ENCODE measurements around the gene MREG.
"Not testable (repeated sequence)": the region's sequence is repeated elsewhere in the genome, so short reads cannot be mapped to it uniquely, and the experiment has no call there.

The MREG gene

DNA sequence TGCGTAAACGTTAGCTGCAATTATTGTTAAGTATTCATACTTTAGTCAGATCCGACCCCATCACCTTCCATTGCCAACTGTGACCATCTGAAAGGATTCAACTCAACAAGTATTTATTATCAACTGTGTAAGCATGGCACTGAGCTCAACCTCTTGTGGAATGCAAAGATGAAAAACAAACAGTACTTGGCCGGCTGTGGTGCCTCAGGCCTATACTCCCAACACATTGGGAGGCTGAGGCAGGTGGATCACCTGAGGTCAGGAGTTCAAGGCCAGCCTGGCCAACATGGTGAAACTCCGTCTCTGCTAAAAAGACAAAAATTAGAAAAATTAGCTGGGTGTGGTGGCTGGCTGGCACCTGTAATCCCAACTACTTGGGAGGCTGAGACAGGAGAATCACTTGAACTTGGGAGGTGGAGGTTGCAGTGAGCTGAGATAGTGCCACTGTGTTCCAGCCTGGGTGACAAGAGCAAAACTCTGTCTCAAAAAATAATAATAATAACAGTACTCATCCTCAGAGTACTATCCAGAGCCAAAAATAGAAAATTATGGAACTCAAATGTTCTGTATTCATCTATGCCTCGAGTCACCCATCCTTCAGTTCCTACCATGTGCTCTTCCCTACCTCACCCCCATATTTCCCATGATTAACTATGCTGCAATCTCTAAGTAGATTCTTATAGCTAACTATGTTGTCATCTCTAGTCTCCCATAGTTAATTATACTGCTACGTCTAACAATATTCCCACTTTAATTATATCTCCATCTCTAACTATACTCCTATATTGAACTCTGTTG, 8.6 kb upstream of the MREG start:
- DNase-seq = no peak

- DNase-seq = no peak
Observed at GRCh38 chr2:216018709-216019108, 5.4 kb upstream of the MREG start.

DNA sequence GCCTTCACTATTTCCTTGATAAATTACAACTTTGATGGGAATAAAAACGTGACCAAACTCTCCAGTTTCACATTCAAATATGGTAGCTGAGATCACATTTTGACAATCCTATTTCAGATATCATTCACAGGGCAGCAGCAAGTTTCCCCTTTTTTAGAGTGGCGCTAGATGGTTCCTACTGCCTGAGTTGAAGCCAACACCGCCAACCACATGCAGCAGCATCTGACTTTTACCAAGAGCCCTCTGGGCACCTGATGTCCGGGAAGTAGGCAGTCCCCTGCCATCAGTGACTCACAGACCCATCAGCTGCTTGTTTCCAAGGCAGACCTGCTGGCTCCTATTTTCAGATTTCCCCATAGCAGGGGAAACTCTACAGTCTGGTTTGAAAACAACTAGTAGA, 4.0 kb upstream of the MREG start:
- no peak for DNase-seq

- DNase-seq = no peak
Observed at GRCh38 chr2:216016581-216016980, 3.2 kb upstream of the MREG start.

- DNase-seq = no peak
Observed at GRCh38 chr2:216015722-216016464, 2.5 kb upstream of the MREG start.

DNA sequence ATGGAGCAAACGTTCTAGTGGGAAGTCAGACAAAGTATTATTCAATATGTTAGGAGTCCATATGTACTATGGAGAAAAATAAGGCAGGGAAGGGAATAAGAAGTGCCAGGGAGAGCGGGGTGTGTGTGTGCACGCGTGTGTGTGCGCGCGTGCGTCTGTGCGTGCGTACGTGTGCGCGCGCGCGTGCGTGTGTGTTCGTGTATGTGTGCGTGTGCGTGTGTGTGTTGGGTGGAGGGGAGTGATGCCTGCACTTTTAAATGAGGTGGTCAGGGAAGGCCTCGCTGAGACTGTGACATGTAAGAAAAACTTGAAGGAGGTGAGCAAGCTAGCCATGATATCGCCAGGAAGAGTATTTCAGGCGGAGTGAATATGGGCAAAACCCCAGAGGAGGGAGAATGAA, 1.6 kb upstream of the MREG start:
- no peak for DNase-seq

DNA sequence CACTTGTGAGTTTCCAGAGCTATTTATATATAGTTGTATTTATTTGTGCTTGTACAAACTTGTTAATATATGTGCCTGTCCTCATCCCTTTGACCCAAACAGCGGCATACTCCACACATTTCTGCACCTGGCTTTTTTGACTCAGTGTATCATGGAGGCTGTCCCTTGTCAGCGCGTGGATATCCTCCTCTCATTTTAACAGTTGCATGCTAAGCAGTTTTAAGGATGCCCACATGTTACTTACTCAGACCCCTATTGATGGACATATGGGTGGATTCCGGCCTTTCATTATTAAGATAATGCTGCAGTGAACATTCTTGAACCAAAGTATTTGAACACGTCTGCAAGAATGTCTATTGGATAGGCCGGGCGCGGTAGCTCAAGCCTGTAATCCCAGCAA, 655 bp upstream of the MREG start:
- DNase-seq = no peak

DNA sequence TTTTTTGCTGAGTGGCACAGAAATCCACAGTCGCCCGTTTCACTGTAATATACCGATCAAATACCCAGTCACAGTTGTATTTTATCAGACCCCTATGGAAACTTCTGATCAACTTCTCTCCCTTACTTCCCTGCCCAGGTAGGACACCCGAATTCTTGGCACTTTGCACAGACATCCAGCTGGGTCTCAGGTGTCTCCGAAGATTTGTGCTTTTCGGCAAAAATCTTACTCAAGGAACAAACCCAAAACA, 596 bp downstream of the MREG start:
- no peak for DNase-seq

GRCh38 chr2:216012133-216012829, 1.1 kb downstream of the MREG start:
- no peak for DNase-seq

GRCh38 chr2:216009215-216009614, 4.1 kb downstream of the MREG start:
- DNase-seq = not testable (repeated sequence)

- DNase-seq = no peak
Observed at GRCh38 chr2:216008387-216008786, 5.0 kb downstream of the MREG start.

DNA sequence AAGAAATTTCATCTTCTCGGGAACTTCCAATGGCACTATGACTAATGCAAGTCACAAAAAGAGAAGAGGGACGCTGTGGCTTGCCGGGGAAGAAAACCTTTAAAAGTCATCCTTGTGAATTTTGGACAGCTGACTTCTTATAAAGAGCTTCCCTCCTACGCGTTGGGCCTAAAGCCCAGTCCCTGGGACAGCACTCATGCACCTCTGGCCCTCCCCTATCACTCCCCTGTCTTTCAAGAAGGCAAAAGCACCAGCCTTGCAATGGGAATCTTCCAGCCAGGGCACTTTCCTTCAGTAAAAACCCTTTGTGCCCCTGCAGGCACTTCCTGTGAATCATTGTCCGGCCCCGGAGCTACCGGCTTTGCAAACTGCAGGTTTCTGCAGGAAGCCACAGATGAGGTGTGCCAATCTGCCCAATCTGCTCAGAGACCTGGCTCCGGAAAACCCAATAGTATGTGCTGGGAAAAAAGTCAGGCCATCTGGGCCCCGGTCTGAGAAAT, 7.1 kb downstream of the MREG start:
- DNase-seq = no peak

DNA sequence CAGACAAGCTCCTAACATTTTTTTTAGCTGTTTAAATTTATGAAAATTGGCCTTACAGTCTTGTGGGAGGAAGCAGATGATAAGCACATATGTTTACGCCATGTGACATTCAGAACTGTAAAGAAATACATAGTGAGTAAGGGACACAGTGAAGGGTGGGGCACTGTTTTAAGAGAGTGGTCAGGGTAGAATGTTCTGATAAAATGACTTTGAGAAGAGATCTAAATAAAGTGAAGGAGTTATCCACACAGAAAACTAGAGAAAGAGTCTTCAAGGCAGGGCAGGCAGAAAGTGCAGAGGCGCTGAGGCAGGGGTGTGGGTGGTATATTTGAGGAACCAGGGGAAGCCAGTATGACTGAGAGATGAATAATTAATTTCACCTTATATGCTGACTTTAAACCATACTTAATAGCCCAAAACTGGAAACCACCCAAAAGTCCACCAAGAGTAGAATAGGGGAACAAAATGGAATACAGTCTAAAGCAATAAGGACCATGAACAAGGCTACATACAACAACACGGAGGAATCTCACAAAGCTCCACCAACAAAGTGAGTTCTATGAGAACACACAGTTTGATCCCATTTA, 8.6 kb downstream of the MREG start:
- DNase-seq = no peak

- DNase-seq = no peak
Observed at GRCh38 chr2:216003876-216004696, 9.3 kb downstream of the MREG start.

DNA sequence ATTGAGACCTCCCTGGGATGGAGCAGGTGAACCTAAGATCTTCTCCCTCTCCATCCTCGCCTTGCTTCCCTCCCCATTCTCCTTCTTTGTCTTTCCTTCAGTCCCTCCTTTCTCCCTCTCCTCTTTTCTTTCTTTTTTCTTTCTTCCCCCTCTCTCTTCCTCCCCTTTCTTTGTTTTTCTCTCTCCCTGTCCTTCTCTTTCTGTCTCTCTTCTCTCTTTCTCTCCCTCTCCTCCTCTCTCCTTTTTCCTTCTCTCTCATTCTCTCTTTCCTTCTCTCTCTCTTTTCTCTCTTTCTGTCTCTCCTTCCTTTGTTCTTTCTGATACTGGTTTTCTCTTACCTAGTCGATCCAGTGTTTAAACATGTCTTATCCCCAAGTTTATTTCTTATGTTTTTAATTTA, 10.7 kb downstream of the MREG start:
- no peak for DNase-seq

DNA sequence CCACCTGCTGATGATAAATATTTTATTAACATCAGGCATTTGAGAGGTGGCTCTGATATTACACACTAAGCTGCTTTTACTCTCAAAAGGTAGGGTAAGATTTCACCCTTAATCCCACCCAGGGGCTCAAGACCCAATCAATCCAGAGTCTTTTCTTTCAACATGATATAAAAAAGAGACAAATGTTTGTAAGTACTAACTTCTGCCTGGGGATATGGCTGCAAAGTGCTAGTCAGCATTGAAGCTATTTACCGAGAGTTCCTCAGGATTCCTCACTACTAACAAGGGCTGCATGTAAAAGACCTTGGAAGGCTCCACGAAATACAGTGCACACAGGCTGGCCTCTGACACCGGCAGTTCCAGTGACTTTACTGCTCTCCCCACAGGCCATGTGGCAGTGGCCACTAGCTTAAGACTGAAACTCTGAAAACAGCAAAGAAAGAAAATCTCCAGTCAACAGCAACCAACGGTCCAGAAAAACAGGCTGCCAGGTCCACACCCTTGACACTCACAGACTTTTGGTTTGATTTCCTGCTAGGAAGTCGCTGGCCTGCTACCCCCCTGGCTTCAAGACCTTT, 11.2 kb downstream of the MREG start:
- no peak for DNase-seq

GRCh38 chr2:216001216-216002100, 11.9 kb downstream of the MREG start:
- no peak for DNase-seq

DNA sequence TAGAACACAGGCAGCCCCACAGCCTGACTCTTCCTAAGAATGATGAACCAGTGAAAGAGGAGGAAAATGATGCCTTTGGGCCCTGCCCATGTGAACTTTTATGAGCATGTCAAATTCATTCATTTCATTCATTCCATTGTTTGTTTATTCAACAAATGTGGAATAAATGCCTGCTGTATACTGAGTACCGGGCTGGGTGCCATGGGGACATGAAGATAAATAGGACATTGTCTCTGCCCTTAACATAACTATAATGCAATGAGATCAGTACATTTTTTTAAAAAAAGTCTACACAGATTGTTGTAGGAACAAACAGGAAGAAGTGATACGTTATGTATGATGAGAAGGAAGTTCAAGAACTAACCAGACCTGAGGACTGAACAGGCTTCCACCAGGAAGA, 14.7 kb downstream of the MREG start:
- DNase-seq = no peak

DNA sequence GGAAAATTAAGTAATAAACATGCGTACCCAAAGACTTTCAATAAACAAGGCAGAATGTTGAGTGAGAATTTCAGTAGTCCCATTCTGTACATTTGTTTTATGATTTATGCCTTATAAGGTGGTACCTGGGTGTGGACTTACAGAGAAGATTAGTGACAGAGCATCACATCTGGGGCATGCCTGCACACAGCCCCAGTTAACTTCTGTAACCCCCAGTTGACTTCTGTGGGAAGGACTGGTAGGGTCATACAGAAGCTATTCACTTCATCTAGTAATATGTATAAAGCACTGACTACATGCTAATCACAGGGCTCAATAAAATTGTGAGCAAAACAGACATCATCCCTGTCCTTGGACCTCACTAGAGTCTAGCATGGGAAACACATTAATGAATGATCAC, 16.1 kb downstream of the MREG start:
- no peak for DNase-seq

- no peak for DNase-seq
Observed at GRCh38 chr2:215994911-215995310, 18.4 kb downstream of the MREG start.

DNA sequence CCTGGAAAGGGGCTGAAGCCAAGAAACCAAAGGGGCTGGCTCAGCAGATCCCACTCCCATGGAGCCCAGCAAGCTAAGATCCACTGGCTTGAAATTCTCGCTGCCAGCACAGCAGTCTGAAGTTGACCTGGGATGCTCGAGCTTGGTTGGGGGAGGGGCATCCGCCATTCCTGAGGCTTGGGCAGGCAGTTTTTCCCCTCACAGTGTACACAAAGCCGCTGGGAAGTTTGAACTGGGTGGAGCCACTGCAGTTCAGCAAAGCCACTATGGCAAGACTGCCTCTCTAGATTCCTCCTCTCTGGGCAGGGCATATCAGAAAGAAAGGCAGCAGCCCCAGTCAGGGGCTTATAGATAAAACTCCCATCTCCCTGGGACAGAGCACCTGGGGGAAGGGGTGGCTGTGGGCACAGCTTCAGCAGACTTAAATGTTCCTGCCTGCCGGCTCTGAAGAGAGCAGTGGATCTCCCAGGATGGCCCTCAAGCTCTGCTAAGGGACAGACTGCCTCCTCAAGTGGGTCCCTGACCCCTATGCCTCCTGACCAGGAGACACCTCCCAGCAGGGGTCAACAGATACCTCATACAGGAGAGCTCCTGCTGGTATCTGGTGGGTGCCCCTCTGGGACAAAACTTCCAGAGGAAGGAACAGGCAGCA, 24.7 kb downstream of the MREG start:
- DNase-seq = not testable (repeated sequence)
